NB4 (cell line): Measurements from ENCODE around the gene TOP2A.

Experiments used
- CTCF ChIP-seq: IDR thresholded peaks from one replicate; pipeline ENCODE4 v1.5.1; 2012; ENCODE audit warnings: low read depth, low read length
- MAX ChIP-seq: IDR thresholded peaks from 2 replicates; pipeline ENCODE4 v1.6.1; 2011; ENCODE audit warnings: low read depth, low read length
- MYC ChIP-seq: IDR thresholded peaks from 2 replicates; pipeline ENCODE4 v1.6.1; 2011; ENCODE audit warnings: low read depth, low read length
- POLR2A ChIP-seq: IDR thresholded peaks from 2 replicates; pipeline ENCODE4 v1.6.1; 2011; ENCODE audit warnings: mild to moderate bottlenecking; ENCODE audit not compliant: insufficient read length; ENCODE audit errors: extremely low read depth

DNA sequence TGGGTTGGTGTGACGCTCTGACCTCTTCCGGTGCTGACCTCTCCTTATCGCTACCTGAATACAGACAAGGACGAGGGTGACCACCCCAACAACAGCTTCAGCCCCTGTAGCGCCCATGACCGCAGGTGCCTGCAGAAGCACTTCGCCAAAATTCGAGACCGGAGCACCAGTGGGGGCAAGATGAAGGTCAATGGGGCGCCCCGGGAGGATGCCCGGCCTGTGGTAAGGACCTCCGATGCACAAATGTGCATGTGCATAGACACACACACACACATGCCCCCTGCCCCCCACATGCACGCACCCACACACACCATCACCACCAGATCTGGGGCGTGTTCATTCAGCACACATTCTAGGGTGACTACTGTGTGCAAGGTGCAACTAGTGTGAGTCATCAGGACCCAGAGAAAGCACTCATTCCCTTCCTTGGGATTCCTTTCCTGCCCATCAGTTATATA, 35.3 kb upstream of the TOP2A start:
- TF ChIP-seq CTCF = no peak
- TF ChIP-seq POLR2A = no peak
- no peak for TF ChIP-seq MYC
- TF ChIP-seq MAX = no peak
